Esophagus muscularis mucosa (tissue), 4 donors: ENCODE data around the gene MACC1. TPM values are rescaled to one million over a fixed set of nuclear protein-coding genes. Genes with fewer than 3 reads are reported as not detected.

Source experiments
- DNase-seq: peaks from one replicate; pipeline ENCODE4 v3.0.0-alpha.2; 2017; ENCODE audit errors: extremely low spot score
- H3K27ac ChIP-seq, 4 donors: fragments of 200-600 bp; sonication (generic); replicated peaks in 1 of 4; 1 replicate in 3 of 4; 2 replicates in 1 of 4; pipeline ENCODE4 v1.5.1; 2016 to 2019; ENCODE audit warnings: mild to moderate bottlenecking in 1 of 4
- H3K27me3 ChIP-seq, 4 donors: fragments of 200-600 bp; sonication (generic); one replicate each; pipeline versions ENCODE4 v1.5.1 to v1.6.0; 2016 to 2019
- H3K36me3 ChIP-seq, 4 donors: fragments of 200-600 bp; sonication (generic); one replicate each; pipeline ENCODE4 v1.5.1; 2016 to 2019
- H3K4me1 ChIP-seq, 4 donors: fragments of 200-600 bp; sonication (generic); one replicate each; pipeline ENCODE4 v1.5.1; 2016 to 2019
- H3K4me3 ChIP-seq, 4 donors: fragments of 200-600 bp; sonication (generic); 1 replicate in 2 of 4; 2 replicates in 2 of 4; pipeline ENCODE4 v1.5.1; 2016 to 2019; ENCODE audit warnings: mild to moderate bottlenecking in 4 of 4, moderate library complexity in 1 of 4
- H3K9me3 ChIP-seq, 4 donors: fragments of 200-600 bp; sonication (generic); 1 replicate in 3 of 4; 2 replicates in 1 of 4; pipeline ENCODE4 v1.5.1; 2016 to 2019
- CTCF ChIP-seq, 3 experiments: fragments of 200-600 bp in 2 of 3; fragments of 450-650 bp in 1 of 3; sonication (generic) in 2 of 3; IDR thresholded peaks; one replicate each; pipeline ENCODE4 v1.5.1; 2017 to 2019; ENCODE audit warnings: antibody characterized with exemption in 3 of 3, mild to moderate bottlenecking in 2 of 3, moderate library complexity in 1 of 3
- EP300 ChIP-seq: sonication (generic); formaldehyde crosslinking; IDR thresholded peaks from one replicate; pipeline ENCODE4 v1.6.1; 2017; ENCODE audit warnings: antibody characterized with exemption
- POLR2A ChIP-seq: fragments of 450-650 bp; IDR thresholded peaks from one replicate; pipeline ENCODE4 v1.6.1; 2017; ENCODE audit warnings: antibody characterized with exemption, moderate library complexity, mild to moderate bottlenecking, low read depth
- POLR2AphosphoS5 ChIP-seq, 2 donors: sonication (generic); formaldehyde crosslinking; IDR thresholded peaks; one replicate each; pipeline ENCODE4 v1.6.1; 2017; ENCODE audit warnings: antibody characterized with exemption in 2 of 2
- WGBS: methylation state at CpG from one replicate; pipeline ENCODE4 v1.1.5; 2018; 5-methylcytosine and 5-hydroxymethylcytosine counted together
- intact Hi-C: fragments of 100-400 bp; cut with DNase I; formaldehyde crosslinking; loops from one replicate; pipeline ENCODE4 v1.15.1; 2023
- total RNA-seq, 4 donors: library from RNA; depleted of rRNA; stranded (reverse); fragments of >200 nt; gene quantifications; one replicate each; pipeline versions ENCODE4 v1.1.0 to v1.2.1, GENCODE V29; 2016

MACC1 gene
- total RNA-seq, 4 donors from 2014 or later = under 0.01 to 0.17 (median 0.15) TPM

- TF ChIP-seq CTCF (IDR thresholded peaks at IDR 0.05) (no peak), EP300 (no peak), POLR2AphosphoS5 (IDR thresholded peaks at IDR 0.05) (no peak), POLR2A (no peak)
- H3K9me3 ChIP-seq = no peaks in the 10 kb centered on the region
- H3K36me3 ChIP-seq = no peaks in the 10 kb centered on the region
- no peak overlapping the region for H3K27ac ChIP-seq
- H3K4me1 ChIP-seq = peaks cover 0 to 6% (median 0%) of the 10 kb centered on the region in 4 donors
- 81% methylated on average over 1 of the region's 1 CpG for WGBS
- H3K27me3 ChIP-seq = no peaks in the 10 kb centered on the region
- DNase-seq = no peak
- intact Hi-C loops = no loop called here
- H3K4me3 ChIP-seq = no peak overlapping the region
Measured at GRCh38 chr7:20216406-20217036, 663 bp downstream of the MACC1 start.

- Histone ChIP-seq H3K36me3 (no peaks in the 10 kb centered on the region), H3K9me3 (no peaks in the 10 kb centered on the region), H3K4me3 (no peak overlapping the region), H3K4me1 (no peaks in the 10 kb centered on the region), H3K27ac (no peak overlapping the region), H3K27me3 (no peaks in the 10 kb centered on the region)
- DNase-seq = no peak
- TF ChIP-seq CTCF (IDR thresholded peaks at IDR 0.05) (no peak), POLR2A (no peak), EP300 (no peak), POLR2AphosphoS5 (IDR thresholded peaks at IDR 0.05) (no peak)
- 87% methylated on average over 3 of the region's 3 CpGs for WGBS
- intact Hi-C loops = no loop called here
Measured at GRCh38 chr7:20214921-20215669, 2.1 kb downstream of the MACC1 start.

GRCh38 chr7:20214132-20214531, 3.1 kb downstream of the MACC1 start:
- TF ChIP-seq POLR2AphosphoS5 (IDR thresholded peaks at IDR 0.05) (no peak), CTCF (IDR thresholded peaks at IDR 0.05) (no peak), POLR2A (no peak), EP300 (no peak)
- no peak overlapping the region for H3K4me3 ChIP-seq
- H3K27ac ChIP-seq = no peak overlapping the region
- no peak for DNase-seq
- H3K4me1 ChIP-seq = no peaks in the 10 kb centered on the region
- no peaks in the 10 kb centered on the region for H3K36me3 ChIP-seq
- intact Hi-C loops = no loop called here
- 96% methylated on average over 2 of the region's 2 CpGs for WGBS
- H3K27me3 ChIP-seq = no peaks in the 10 kb centered on the region
- no peaks in the 10 kb centered on the region for H3K9me3 ChIP-seq

GRCh38 chr7:20213378-20213777, 3.8 kb downstream of the MACC1 start:
- no peak for DNase-seq
- TF ChIP-seq POLR2AphosphoS5 (IDR thresholded peaks at IDR 0.05) (no peak), EP300 (no peak), POLR2A (no peak), CTCF (IDR thresholded peaks at IDR 0.05) (no peak)
- no peaks in the 10 kb centered on the region for H3K4me1 ChIP-seq
- intact Hi-C loops = no loop called here
- H3K4me3 ChIP-seq = no peak overlapping the region
- no peaks in the 10 kb centered on the region for H3K9me3 ChIP-seq
- H3K27ac ChIP-seq = no peak overlapping the region
- H3K27me3 ChIP-seq = no peaks in the 10 kb centered on the region
- no peaks in the 10 kb centered on the region for H3K36me3 ChIP-seq
- 100% methylated on average over 1 of the region's 1 CpG for WGBS
